Measurements from ENCODE around the gene TM9SF4.

DNA sequence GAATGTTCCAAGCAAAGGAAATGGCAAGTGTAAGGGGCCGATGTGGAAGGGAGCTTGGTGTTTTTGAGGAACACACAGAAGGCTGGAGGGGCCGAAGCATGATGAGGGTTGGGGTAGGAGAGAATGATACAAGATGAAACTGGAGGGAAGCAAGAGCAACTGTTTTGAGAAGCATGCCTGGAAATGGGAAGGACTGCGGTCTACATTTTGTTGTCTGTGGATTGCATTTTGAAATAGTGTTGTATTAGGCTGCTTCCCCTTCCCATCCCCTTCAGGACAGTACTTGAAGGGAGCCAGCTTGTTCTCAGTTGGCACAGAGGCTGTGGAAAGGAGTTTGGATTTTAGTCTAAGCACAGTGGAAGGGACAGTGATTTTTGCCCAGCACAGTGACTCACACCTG is 2.2 kb downstream of the TM9SF4 start:
- TF ChIP-seq, protein P1, sequence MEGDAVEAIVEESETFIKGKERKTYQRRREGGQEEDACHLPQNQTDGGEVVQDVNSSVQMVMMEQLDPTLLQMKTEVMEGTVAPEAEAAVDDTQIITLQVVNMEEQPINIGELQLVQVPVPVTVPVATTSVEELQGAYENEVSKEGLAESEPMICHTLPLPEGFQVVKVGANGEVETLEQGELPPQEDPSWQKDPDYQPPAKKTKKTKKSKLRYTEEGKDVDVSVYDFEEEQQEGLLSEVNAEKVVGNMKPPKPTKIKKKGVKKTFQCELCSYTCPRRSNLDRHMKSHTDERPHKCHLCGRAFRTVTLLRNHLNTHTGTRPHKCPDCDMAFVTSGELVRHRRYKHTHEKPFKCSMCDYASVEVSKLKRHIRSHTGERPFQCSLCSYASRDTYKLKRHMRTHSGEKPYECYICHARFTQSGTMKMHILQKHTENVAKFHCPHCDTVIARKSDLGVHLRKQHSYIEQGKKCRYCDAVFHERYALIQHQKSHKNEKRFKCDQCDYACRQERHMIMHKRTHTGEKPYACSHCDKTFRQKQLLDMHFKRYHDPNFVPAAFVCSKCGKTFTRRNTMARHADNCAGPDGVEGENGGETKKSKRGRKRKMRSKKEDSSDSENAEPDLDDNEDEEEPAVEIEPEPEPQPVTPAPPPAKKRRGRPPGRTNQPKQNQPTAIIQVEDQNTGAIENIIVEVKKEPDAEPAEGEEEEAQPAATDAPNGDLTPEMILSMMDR (IDR thresholded peaks at IDR 0.05; ENCODE audit: low read depth, low read length) = no peak
- no peak for TF ChIP-seq POLR2A (IDR thresholded peaks at IDR 0.05; ENCODE audit: extremely low read depth, insufficient read length)
- TF ChIP-seq MYC (IDR thresholded peaks at IDR 0.05; ENCODE audit: low read depth, low read length) = no peak
- TF ChIP-seq, protein P2, sequence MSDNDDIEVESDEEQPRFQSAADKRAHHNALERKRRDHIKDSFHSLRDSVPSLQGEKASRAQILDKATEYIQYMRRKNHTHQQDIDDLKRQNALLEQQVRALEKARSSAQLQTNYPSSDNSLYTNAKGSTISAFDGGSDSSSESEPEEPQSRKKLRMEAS (IDR thresholded peaks at IDR 0.05; ENCODE audit: low read depth, low read length) = no peak

Data from NB4 (cell line).